Measurements from ENCODE around the gene NDOR1.

Gene NDOR1

DNA sequence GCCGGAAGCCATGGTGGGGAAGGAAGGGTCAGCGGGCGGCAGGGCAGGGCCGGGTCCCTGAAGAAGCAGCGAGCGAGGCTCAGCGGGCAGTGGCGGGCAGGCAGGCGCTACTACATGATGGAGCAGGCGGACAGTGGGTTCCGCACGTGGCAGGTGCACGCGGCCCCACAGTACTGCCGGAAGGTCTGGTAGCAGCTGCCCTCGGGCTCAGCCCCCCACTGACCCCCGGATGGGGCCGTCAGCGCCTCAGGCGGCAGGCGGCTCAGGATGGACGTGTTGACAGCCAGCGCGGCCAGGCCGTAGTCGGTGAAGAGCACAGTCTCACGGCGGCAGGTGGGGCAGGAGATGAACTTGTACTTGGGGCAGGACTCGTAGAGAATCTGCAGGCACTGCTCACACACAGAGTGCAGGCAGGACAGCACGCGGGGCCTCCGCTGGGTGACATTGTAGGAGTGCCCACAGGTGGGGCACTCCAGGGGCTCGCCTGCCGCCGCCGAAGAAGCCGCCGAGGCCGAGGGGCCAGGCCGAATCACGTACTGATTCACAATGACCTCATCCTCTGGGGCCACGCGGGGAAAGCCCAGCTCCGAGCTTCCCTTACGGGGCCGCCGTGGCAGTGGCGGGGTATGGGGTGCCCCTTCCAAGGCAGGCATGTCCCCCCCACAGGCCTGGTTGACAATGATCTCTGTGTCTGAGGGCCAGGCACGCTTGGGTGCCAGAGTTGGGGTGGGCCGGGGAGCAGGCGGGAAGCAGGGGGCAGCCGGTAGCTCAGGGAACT lies 15.0 kb downstream of the NDOR1 start:
- no peak for DNase-seq (ENCODE audit: low spot score)

DNA sequence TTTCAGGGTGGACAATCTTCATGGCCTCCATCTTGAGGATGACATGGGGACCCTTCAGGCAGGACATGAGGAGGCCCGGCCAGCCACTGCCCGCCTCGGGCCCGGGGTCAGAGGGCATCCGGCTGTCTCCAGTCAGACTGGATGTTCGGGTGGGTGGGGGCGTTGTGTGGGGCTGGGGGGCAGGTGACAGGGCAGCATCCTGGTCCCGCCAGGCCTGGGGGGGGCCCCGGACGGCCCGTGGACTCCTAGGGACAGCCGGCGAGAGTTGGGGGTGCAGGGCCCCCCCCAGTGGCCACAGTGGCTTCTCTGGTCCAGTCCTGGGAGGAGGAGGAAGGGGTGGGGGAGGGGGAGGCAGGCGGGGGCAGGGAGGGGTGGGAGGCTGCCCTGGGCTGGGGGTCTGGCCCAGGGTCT lies 15.6 kb downstream of the NDOR1 start:
- no peak for DNase-seq (ENCODE audit: low spot score)

DNA sequence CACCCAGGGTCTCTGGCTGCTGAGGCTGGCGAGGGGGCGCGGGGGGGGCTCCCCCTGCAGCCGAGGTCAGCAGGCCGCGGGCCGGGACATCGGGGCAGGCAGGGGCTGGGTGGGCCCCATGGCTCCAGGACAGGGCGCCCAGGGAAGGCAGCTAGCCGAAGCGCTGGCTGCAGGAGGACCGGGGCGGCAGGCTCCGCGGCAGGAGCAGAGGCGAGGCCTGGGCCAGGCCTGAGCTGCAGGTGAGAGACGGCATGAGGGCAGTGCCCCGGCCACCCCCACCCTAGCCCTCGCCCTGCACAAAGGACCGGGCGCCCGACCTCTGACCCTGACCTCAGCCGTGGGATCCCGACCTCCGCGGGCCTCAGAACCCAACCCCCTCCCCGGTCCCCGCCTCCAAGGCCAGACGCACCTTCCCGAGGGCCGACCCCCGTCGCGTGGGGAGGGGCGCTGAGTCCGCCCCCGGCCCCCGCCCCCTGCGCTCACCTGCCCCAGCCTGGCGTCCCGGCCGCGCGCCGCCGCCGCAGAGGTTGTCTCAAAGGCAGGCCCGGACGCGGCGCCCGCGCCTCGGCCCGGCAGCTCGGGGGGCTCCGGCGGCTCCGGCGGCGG lies 16.1 kb downstream of the NDOR1 start:
- DNase-seq (ENCODE audit: low spot score): no peak

DNA sequence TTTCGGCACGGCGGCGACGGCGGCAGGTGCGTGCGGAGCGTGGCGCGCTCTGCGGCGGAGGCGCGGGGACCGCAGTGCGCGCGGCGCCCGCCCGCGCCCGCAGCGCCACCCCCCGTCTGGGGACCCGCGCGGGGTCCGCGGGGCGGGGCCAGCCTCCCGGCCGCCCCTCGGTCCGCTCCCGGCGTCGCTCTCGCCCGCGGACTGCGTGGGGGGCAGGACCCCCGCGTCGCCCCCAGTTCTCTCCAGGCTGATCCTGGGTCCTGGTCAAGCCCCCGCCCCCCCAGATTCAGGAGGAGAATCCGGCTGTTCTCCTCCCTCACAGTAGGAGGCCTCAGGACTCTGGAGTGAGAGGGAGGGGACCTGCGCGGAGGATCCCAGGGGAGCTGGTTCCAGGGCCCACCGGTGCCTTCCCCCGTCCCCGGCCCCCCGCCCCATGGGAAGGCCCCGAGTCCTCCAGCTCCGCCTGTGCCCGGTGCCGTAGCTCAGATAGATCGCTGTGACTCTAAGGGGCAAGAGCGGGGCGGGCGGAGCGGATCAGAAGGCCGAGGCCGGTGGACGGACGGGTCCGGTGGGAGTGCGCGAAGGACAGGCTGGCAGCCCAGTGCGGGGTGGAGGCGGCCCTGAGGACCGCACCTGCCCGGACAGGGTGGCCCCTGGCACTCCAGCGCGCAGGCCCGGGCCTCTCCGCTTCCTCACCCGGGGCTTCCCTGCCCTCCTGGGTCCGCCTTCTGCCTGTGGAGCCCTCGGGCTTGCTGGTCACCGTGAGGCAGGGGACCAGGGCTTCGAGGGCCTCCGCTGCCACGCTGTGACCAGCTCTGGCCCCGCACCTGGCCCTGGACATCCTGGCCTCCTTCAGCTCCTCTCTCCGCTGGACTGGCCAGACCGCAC lies 16.9 kb downstream of the NDOR1 start, which contains the start of gene RNF208:
Gene RNF208 (minus strand): TSS at position 51 of the 888 bp plus-strand sequence. CDS start 1,028 bp downstream, outside the sequence.
- DNase-seq (ENCODE audit: low spot score): no peak

DNA sequence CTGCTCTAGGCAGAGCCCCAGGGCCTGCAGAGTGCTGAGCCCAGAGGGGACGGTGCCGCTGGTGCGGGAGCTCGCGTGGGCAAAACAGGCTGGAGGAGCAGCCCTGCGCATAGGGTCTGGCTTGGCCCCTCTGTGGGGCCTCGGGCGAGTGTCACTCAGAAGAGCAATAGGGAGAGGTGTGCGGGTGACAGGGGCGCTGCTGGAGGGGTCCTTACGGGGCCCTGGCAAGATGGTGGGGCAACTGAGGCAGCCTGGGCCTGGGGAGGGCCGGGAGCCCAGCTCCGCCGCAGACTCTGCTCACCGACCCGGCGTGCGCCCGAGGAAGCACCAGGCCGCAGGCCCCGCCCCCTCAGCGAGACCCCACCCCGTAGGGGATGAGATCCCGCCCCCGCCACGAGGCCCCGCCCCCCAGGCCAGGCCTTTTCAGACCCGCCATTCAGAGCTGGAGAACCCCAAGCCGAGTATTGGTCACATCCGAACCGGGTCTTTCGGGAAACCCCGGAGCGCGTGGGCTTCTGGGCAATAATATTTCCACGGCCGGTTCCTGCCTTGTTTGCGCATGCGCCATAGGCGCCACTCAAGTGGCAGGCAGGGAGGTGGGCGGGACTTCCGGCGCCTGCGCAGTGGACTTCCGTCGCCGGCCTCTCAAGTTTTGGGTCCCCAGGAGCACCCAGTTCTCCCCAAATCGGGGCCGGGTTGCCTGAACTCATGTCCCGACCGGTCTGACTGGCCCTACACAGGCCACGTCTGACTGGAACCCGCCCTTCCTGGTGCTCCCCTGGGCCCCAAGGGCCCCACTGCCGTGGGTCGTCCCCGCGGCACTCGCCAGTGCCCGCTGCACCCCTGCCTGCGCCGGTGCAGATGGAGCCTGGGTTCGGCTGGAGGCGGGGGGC lies 17.8 kb downstream of the NDOR1 start:
- DNase-seq (ENCODE audit: low spot score): peak; percentile 97

DNA sequence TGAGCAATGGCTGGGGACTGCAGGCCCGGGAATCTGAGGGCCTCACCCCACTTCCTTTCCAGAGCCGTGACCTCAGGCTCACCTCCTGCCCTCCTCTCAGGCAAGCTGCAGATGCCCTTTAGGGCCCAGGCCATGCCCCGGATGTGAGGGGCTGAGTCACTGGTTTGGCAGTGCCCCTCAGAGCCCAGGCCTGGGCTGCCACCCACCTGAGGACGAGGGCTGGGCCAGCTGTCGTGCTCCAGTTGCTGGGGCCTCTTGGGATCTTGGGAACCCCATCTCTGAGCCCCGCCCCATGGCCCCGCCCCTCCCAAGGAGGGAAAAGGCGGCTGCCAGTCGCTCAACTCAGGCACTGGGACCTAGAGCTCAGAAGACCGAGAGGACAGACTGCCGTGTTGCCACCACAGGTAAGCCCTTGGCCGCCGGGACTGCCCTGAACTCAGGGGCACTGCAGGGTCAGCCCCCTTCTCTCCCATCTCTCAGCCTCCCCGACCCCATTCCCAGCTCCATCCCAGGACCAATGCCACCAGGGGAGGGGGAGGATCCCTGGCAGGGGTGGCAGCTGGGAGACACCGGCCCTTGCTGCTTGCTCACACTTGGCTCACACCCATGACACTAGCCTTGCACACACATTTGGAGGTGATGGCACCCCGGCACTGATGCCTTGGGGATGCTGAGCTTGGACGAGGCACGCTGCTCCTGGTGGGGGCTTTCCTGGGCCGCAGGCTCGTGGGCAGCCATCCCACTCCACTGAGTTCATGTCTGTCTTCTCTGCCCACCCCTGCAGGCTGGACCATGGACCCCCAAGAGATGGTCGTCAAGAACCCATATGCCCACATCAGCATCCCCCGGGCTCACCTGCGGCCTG lies 19.6 kb downstream of the NDOR1 start, which contains the start of gene CYSRT1:
Gene CYSRT1 (plus strand): TSS at position 345 of the 865 bp plus-strand sequence. CDS start 448 bp downstream, at position 793.
- no peak for DNase-seq (ENCODE audit: low spot score)

DNA sequence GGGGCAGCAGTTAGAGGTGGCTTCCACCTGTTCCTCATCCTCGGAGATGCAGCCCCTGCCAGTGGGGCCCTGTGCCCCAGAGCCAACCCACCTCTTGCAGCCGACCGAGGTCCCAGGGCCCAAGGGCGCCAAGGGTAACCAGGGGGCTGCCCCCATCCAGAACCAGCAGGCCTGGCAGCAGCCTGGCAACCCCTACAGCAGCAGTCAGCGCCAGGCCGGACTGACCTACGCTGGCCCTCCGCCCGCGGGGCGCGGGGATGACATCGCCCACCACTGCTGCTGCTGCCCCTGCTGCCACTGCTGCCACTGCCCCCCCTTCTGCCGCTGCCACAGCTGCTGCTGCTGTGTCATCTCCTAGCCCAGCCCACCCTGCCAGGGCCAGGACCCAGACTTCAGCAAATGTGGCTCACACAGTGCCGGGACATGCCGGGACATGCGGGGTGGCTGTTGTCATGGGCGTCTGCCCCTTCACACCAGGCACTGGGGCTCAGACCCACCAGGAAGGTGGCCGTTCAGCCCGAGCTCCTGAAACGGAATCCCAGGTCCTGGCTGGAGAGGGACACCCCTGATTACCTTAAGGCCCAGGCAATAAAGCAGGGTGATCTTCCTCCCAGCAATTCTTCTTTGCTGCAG lies 20.3 kb downstream of the NDOR1 start:
- DNase-seq (ENCODE audit: low spot score): no peak

DNA sequence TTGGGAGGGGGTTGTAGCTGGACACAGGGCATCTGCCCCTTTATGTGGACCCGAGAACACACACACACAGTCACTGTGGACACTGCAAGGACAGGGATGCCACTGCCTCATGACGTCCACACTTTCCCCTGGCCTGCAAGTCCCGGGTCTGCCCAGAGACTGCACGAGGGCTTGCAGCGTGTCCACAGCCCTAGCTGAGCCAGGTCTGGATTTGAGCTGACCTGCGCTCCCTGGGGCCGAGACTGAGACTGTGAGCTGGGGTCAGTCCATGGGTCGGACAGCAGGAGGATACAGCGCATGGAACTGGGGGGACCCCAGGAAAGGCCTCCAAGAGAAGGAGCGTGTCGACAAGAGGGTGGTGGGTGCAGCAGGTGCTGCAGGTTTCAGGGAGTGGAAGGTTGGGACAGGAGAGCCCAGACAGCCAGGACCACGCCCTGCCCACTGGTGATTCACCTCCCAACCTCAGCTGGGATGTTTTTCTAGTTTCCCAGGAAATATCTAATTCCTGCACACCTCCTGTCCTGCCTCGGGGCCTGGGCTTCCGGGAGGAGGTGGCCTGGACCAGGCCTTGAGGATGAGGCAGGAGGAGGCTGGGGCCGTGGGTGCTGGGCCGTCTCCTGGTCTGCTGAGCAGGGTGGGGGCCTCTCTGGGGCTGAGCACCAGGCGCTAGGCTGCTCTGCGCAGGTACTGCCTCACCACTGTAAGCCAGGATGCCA lies 21.0 kb downstream of the NDOR1 start:
- DNase-seq (ENCODE audit: low spot score): no peak

DNA sequence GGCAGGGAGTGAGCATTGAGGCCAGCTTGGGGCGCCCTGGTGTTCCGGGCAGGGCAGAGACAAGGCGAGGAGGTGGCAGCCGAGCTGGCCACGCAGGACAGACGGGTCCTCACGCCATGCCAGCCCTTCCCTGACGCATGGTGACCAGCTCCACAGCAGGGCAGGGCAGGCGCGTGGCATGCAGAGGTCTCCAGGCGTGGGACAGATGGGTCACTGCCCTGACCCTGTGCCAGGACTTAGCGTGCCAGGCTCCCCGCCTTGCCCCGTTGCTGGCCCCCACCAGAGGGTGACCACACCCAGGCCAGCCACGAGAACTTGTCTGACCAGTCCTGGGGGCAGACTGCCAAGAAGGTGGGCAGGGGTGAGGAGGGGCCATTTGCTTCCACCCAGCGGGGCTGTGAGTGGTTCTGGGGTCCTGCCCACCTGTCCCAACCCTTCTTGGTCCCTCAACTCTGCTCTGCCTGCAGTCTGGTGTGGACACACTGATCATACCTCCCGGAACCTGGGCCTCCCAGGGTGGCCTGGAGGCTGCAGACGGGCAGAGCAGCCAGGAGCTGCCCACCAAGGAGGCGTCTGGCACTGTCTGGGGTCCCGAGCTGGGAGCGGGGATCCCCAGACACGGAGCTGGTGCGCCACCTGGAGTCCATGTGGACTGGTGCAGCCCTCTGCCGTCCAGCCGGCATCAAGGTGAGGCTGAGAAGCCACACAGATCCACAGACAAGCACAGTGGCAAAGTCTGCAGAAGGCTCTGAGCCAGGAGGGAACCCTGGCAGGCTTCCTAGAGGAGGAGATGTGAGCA lies 21.8 kb downstream of the NDOR1 start, which contains the start of gene RNF224:
Gene RNF224 (plus strand): TSS at position 449 of the 799 bp plus-strand sequence. CDS start 834 bp downstream, outside the sequence.
- peak; percentile 52 for DNase-seq (ENCODE audit: low spot score)

DNA sequence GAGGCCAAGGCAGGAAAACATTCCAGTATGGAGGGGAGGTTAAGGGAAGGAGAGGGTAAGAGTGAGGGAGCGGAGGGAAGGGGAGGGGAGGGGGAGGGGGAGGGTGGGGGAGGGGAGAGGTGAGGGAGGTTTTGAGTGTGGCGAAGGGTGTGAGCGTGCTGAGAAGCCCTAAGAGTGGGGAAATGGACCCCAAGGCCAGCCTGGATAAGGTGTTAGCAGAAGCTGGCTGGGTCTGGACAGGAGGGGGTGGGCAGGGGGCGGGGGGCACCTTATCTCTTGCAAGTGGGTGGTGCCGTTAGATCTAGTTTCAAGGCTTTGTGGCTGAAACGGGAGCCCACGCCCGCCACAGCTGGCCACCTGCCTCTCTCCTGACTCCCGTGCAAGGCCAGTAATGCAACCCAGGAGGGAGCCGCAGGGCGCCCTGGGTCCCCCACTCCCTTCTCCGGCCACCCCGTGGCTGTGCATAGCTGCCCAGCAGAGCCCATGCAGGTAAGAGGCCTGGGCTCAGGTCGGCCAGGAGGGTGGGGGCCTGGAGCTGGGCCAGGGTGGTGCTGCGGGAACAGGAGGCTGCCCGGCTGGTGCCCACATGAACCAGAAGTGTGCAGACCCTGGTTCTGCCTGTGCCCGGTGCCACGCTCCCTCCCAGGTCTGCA lies 22.5 kb downstream of the NDOR1 start:
- DNase-seq (ENCODE audit: low spot score): no peak

DNA sequence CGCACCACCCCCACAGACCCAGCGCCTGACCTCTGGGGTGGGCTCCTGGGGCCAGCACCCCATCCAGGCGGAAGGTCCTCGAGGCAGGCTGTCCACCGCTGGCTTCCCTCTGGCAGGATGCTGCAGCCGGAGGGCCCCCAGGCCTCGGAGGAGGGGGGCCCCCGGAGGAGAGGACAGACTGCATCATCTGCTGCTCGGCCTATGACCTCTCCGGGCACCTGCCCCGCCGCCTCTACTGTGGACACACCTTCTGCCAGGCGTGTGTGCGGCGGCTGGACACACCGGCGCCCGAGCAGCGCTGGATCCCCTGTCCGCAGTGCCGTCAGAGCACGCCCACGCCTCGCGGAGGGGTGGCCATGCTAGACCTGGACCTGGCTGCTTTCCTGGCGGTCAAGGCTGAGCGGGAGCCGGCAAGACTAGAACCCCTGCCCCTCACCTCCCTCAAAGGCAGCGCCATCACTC lies 23.0 kb downstream of the NDOR1 start:
- no peak for DNase-seq (ENCODE audit: low spot score)

DNA sequence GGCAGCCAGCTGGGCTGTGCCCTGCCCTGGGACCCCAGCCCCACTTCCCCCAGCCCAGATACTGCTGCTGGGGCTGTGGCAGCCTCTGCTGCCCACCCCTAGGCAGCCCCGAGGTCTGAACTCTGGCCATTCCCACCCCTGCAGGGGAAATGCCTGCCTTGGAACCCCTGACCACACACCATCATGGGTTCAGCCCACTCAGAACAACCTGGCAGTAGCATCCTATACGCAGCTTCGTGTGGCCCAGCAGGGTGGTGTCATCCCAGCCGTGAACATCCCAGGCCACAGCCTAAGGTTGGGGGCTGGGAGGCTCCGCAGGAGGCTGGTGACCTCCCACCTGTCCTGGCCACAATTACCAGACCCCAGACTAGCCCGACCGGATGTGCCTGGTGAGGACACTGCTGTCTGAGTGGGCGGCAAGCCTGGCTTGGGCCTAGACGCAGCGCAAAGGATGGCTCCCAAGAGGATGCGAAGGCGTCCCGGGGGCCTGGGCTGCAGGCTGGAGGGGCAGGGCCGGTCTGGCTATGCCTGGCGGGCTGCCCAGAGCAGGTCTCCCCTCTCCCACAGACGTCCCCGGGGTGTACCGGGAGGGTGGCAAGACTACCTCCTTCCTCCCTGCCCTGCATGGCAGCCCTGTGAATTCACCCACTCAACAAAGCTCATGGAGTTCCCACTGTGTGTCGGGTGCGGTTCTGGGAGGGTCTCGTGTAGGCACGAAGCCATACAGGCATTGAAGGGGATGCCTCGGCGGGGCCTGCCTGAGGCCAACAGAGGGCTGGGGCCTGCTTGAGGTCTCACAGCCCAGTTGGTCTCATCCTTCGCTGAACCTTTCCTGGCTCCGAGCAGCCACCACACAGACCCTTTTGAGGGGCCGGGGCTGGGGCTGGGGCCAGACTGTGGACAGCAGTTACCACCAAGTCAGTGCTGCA lies 23.7 kb downstream of the NDOR1 start:
- DNase-seq (ENCODE audit: low spot score): no peak

DNA sequence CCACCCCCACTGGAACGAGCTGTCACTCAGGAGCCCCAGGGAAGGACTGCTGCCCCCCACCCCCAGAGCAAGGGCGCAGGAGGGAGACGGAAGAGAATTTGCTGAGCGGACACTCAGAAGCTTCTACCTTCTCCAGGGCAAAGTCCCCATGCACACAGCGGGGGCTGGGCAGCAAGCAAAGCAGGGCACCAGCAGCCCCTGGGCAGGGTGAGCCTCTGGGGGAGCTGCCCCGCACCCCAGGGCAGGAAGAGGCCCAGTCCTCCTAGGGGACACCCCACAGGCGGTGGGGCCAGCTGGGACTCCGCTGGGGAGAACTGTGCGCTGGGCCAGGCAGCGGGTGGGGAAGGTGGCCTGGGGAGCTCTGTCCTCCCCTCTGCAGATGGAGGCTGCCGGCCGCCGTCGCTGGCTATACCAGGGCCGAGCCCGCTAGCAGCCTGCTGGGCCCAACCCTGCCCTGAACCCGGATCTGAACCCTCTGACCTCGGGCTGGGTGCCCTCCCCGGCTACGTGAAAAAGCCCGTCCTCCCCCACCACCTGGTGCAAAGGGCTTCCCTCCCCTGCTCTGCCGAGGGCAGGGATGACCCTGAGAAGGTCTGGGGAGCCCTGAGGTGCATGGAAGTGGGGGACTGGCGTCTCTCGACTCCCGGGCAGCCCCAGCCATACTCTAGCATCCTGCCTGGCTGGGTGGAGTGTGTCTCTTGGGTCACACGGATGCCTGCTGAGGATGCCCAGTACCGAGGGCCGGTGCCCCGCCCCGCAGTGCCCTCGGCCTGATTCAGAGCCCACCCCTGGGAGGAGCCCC lies 24.6 kb downstream of the NDOR1 start:
- DNase-seq (ENCODE audit: low spot score): no peak

DNA sequence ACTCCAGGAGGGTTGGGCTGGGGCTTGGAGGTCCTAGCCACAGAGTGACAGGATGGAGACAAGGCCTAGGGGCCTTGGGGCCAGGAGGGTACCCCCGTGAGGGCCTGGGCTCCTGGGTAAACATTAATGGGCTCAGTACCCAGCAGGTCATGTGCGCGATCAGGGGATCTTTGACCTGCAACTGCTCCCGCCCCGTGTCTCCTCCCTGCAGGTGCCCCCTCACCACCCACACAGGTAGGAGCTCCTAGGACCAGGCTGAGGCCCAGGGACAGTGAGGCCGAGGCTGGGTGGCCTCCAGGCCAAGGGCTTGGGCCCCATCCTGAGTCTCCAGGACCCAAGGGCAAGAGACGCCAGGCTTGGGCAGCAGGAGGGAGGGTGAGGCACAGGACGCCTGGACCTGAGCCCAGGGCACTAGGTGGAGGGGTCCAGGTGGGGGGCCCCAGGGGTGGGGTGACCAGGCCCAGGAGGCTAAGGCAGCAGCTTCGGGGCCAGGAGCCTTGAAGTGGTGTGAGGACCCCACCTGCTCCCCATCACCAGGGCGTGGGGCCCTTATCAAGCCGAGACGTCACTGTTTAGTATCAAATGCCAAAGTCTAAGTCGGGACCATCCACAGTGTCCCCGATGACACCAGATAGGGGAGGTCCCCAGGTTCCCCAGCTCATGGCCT lies 25.3 kb downstream of the NDOR1 start, which contains the start of gene SLC34A3:
Gene SLC34A3 (plus strand): TSS at position 197 of the 667 bp plus-strand sequence. CDS start 802 bp downstream, outside the sequence.
- DNase-seq (ENCODE audit: low spot score): no peak
